CD14-positive monocyte (primary cell): Measurements from ENCODE around the gene LCNL1. TPM values are rescaled to one million over a fixed set of nuclear protein-coding genes. Genes with fewer than 3 reads are reported as not detected.

Experiments
- DNase-seq, 3 donors: peaks; one replicate each; pipeline ENCODE4 v3.0.0-alpha.2; 2011 to 2022
- H2AFZ ChIP-seq: 2 replicates; pipeline ENCODE4 v1.6.0; 2012; ENCODE audit warnings: mild to moderate bottlenecking, low read depth, low read length, inconsistent platforms; ENCODE audit not compliant: insufficient read depth, poor library complexity, severe bottlenecking
- H3K27ac ChIP-seq, 2 donors: 1 replicate in 1 of 2; 2 replicates in 1 of 2; pipeline ENCODE4 v1.5.1; 2012 to 2013; ENCODE audit warnings: low read length in 2 of 2, control low read depth in 1 of 2, inconsistent platforms in 1 of 2, low read depth in 1 of 2, mild to moderate bottlenecking in 1 of 2
- H3K27me3 ChIP-seq, 2 donors: one replicate each; pipeline versions ENCODE4 v1.6.0 to v1.6.1; 2011 to 2013; ENCODE audit warnings: low read length in 2 of 2; ENCODE audit not compliant: control insufficient read depth in 2 of 2, insufficient read depth in 2 of 2
- H3K36me3 ChIP-seq, 2 donors: replicated peaks in 1 of 2; 1 replicate in 1 of 2; 2 replicates in 1 of 2; pipeline versions ENCODE4 v1.5.1 to v1.6.1; 2012 to 2013; ENCODE audit warnings: low read length in 2 of 2, control low read depth in 1 of 2, inconsistent platforms in 1 of 2, mild to moderate bottlenecking in 1 of 2; ENCODE audit not compliant: insufficient read depth in 2 of 2, control insufficient read depth in 1 of 2
- H3K4me1 ChIP-seq, 2 donors: 1 replicate in 1 of 2; 2 replicates in 1 of 2; pipeline versions ENCODE4 v1.5.1 to v1.6.1; 2012 to 2013; ENCODE audit warnings: low read length in 2 of 2, control low read depth in 1 of 2, inconsistent platforms in 1 of 2, mild to moderate bottlenecking in 1 of 2, moderate library complexity in 1 of 2; ENCODE audit not compliant: insufficient read depth in 2 of 2, control insufficient read depth in 1 of 2
- H3K4me2 ChIP-seq: replicated peaks from 2 replicates; pipeline ENCODE3; 2012; ENCODE audit warnings: low read length, moderate library complexity, mild to moderate bottlenecking; ENCODE audit not compliant: poor library complexity, severe bottlenecking; ENCODE audit errors: extremely low read depth
- H3K4me3 ChIP-seq, 3 experiments: fragments of 200-600 bp in 1 of 3; sonication (generic) in 1 of 3; replicated peaks in 1 of 3; 1 replicate in 2 of 3; 2 replicates in 1 of 3; pipeline ENCODE4 v1.5.1; 2011 to 2013; ENCODE audit warnings: low read length in 3 of 3, mild to moderate bottlenecking in 3 of 3, control low read depth in 2 of 3, low read depth in 2 of 3, inconsistent platforms in 1 of 3, moderate library complexity in 1 of 3
- H3K79me2 ChIP-seq: 2 replicates; pipeline ENCODE4 v1.6.0; 2012; ENCODE audit warnings: mild to moderate bottlenecking, control low read depth, inconsistent platforms, low read length, moderate library complexity; ENCODE audit not compliant: insufficient read depth
- H3K9ac ChIP-seq: 2 replicates; pipeline ENCODE4 v1.6.0; 2017; ENCODE audit warnings: low read length, mild to moderate bottlenecking; ENCODE audit not compliant: insufficient read depth, poor library complexity, severe bottlenecking
- H3K9me3 ChIP-seq, 2 donors: replicated peaks in 1 of 2; 1 replicate in 1 of 2; 2 replicates in 1 of 2; pipeline versions ENCODE4 v1.5.1 to v1.6.1; 2012 to 2013; ENCODE audit warnings: low read length in 2 of 2, control low read depth in 1 of 2; ENCODE audit not compliant: control insufficient read depth in 1 of 2, insufficient read depth in 1 of 2
- H4K20me1 ChIP-seq: 2 replicates; pipeline ENCODE4 v1.6.0; 2012; ENCODE audit warnings: mild to moderate bottlenecking, low read length, control low read depth, moderate library complexity; ENCODE audit not compliant: insufficient read depth
- H3K27ac Mint-ChIP-seq, 7 donors: one replicate each; pipeline ENCODE4 v1.8.0; 2020; ENCODE audit warnings: mild to moderate bottlenecking in 7 of 7, mixed read lengths in 7 of 7, moderate library complexity in 6 of 7, inconsistent platforms in 2 of 7
- H3K27me3 Mint-ChIP-seq, 3 donors: one replicate each; pipeline ENCODE4 v1.8.0; 2021 to 2022; ENCODE audit warnings: low read depth in 3 of 3, mild to moderate bottlenecking in 3 of 3, mixed read lengths in 3 of 3, moderate library complexity in 3 of 3, inconsistent platforms in 1 of 3
- H3K36me3 Mint-ChIP-seq, 2 donors: one replicate each; pipeline ENCODE4 v1.8.0; 2020; ENCODE audit warnings: mixed read lengths in 2 of 2, inconsistent platforms in 1 of 2, mild to moderate bottlenecking in 1 of 2
- H3K4me1 Mint-ChIP-seq: one replicate; pipeline ENCODE4 v1.8.0; 2020; ENCODE audit warnings: mild to moderate bottlenecking, mixed read lengths
- H3K4me3 Mint-ChIP-seq, 2 donors: one replicate each; pipeline ENCODE4 v1.8.0; 2020; ENCODE audit warnings: mild to moderate bottlenecking in 2 of 2, mixed read lengths in 2 of 2, moderate library complexity in 1 of 2
- H3K9me3 Mint-ChIP-seq, 7 donors: one replicate each; pipeline ENCODE4 v1.8.0; 2020 to 2022; ENCODE audit warnings: mixed read lengths in 7 of 7, mild to moderate bottlenecking in 6 of 7, moderate library complexity in 6 of 7, inconsistent platforms in 2 of 7
- CTCF ChIP-seq: fragments of 200-600 bp; IDR thresholded peaks from one replicate; pipeline ENCODE4 v1.8.0; 2022; ENCODE audit warnings: antibody characterized with exemption, mild to moderate bottlenecking
- WGBS: methylation state at CpG from one replicate; pipeline ENCODE4 v1.1.5; 2013; ENCODE audit warnings: missing lambda C conversion rate; ENCODE audit not compliant: insufficient coverage; 5-methylcytosine and 5-hydroxymethylcytosine counted together
- intact Hi-C, 2 donors: fragments of 100-400 bp; cut with micrococcal nuclease; formaldehyde crosslinking; loops; one replicate each; pipeline versions ENCODE4 v1.15.0 to v1.15.1; 2023
- polyA plus RNA-seq, 3 donors: library from polyadenylated mRNA; depleted of rRNA in 1 of 3; unstranded in 2 of 3; stranded (reverse) in 1 of 3; fragments of 300-500 nt in 2 of 3; fragments of >200 nt in 1 of 3; fragmentation: Illumina TruSeq in 2 of 3; gene quantifications; 1 replicate in 2 of 3; 2 replicates in 1 of 3; pipeline ENCODE4 v1.2.3, GENCODE V29; 2012 to 2021

Gene LCNL1
- polyA plus RNA-seq, 3 donors, result 0.04 TPM; not detected in 2

DNA sequence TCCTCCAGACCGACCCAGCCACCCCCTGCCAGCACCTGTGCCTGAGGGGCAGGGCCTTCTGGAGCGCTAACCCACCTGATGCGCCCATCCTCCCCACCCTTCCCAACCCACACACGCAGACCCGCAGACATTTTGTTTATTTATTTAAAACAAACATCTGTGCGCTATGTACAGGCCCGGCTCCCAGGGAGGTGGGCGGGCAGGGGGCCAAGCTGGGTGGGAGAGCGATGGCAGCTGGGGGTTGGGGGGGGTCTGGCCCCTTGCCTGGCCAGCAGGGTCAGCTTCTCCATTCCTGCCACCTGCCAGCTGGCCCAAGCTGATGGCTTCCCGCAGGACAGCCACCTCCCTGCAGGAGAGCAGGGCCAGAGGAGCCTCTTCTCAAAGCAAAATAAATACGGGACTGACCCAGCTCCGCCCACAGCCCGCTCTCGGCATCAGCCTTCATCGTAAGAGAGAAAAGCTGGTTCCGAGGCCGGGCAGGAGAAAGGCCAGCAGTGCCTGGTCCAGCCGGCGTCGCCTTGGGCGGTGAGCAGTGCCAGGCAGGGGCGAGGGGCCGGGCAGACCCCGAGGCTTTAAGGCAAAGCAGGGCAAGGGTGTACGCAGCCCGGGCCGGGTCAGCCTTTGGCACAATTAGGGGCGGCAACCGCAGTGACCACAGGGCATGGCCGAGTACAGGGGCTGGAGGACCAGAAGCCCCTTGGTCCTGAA lies 24.5 kb downstream of the LCNL1 start:
- WGBS, result 93% methylated on average over 26 of the region's 30 CpGs
- Histone ChIP-seq H3K4me3 (no peak overlapping the region), H3K9me3 (peaks cover 0 to 10% of the 10 kb centered on the region in 2 donors), H3K9ac (no peak overlapping the region), H4K20me1 (no peaks in the 10 kb centered on the region), H3K27ac (no peak overlapping the region), H3K4me1 (peaks cover 0 to under 1% of the 10 kb centered on the region in 2 donors), H3K79me2 (no peaks in the 10 kb centered on the region), H2AFZ (no peak overlapping the region), H3K27me3 (no peaks in the 10 kb centered on the region), H3K4me2 (no peak overlapping the region), H3K36me3 (no peaks in the 10 kb centered on the region)
- no peak overlapping the region for H3K4me3 Mint-ChIP-seq
- DNase-seq, result no peak
- H3K9me3 Mint-ChIP-seq, result peaks cover 4 to 16% (median 7%) of the 10 kb centered on the region in 7 donors
- TF ChIP-seq CTCF, result no peak
- peaks cover 4 to 11% of the 10 kb centered on the region in 2 donors for H3K36me3 Mint-ChIP-seq
- H3K27ac Mint-ChIP-seq, result no peak overlapping the region
- intact Hi-C loops, result no loop called here
- H3K27me3 Mint-ChIP-seq, result peaks cover 4 to 8% (median 5%) of the 10 kb centered on the region in 3 donors
- peaks cover 3% of the 10 kb centered on the region for H3K4me1 Mint-ChIP-seq

- peaks cover 4 to 15% of the 10 kb centered on the region in 2 donors for H3K36me3 Mint-ChIP-seq
- no peak for TF ChIP-seq CTCF
Measured at GRCh38 chr9:137007816-137008270, 25.1 kb downstream of the LCNL1 start.

More at GRCh38 chr9:137007816-137008270, 25.1 kb downstream of the LCNL1 start:
- H3K9me3 Mint-ChIP-seq, result peaks cover 4 to 16% (median 7%) of the 10 kb centered on the region in 7 donors
- H3K79me2 ChIP-seq, result no peaks in the 10 kb centered on the region
- intact Hi-C loops, result no loop called here
- WGBS, result 92% methylated on average over 13 of the region's 13 CpGs
- H3K27ac ChIP-seq, result no peak overlapping the region
- no peak overlapping the region for H3K4me3 Mint-ChIP-seq
- no peak overlapping the region for H3K27ac Mint-ChIP-seq
- DNase-seq, result no peak
- H3K36me3 ChIP-seq, result no peaks in the 10 kb centered on the region
- H4K20me1 ChIP-seq, result no peaks in the 10 kb centered on the region
- no peak overlapping the region for H2AFZ ChIP-seq
- H3K27me3 ChIP-seq, result no peaks in the 10 kb centered on the region
- H3K4me3 ChIP-seq, result no peak overlapping the region
- H3K4me1 Mint-ChIP-seq, result peaks cover 3% of the 10 kb centered on the region
- H3K4me2 ChIP-seq, result no peak overlapping the region
- no peak overlapping the region for H3K9ac ChIP-seq
- H3K4me1 ChIP-seq, result no peaks in the 10 kb centered on the region
- peaks cover 0 to 10% of the 10 kb centered on the region in 2 donors for H3K9me3 ChIP-seq
- peaks cover 5 to 8% (median 6%) of the 10 kb centered on the region in 3 donors for H3K27me3 Mint-ChIP-seq
